Left ventricle myocardium inferior (tissue), 1 donor: ENCODE measurements around the gene OTUD1. TPM values are rescaled to one million over a fixed set of nuclear protein-coding genes. Genes with fewer than 3 reads are reported as not detected.

Experiments
- DNase-seq: peaks from one replicate; pipeline ENCODE4 v3.0.0-alpha.2; 2020
- H3K27ac ChIP-seq: fragments of 200-600 bp; replicated peaks from 2 replicates; pipeline ENCODE4 v1.8.0; 2021
- H3K27me3 ChIP-seq: fragments of 200-600 bp; 2 replicates; pipeline ENCODE4 v1.8.0; 2021; ENCODE audit warnings: low read depth
- H3K36me3 ChIP-seq: fragments of 200-600 bp; 2 replicates; pipeline ENCODE4 v1.8.0; 2021
- H3K4me1 ChIP-seq: fragments of 200-600 bp; 2 replicates; pipeline ENCODE4 v1.8.0; 2021
- H3K4me3 ChIP-seq: fragments of 200-600 bp; 2 replicates; pipeline ENCODE4 v1.8.0; 2021; ENCODE audit warnings: mild to moderate bottlenecking, moderate library complexity
- H3K9me3 ChIP-seq: fragments of 200-600 bp; replicated peaks from 2 replicates; pipeline ENCODE4 v1.8.0; 2021
- CTCF ChIP-seq: fragments of 200-600 bp; IDR thresholded peaks from 2 replicates; pipeline ENCODE4 v1.8.0; 2021; ENCODE audit warnings: antibody characterized with exemption, mild to moderate bottlenecking, borderline replicate concordance
- intact Hi-C: fragments of 100-400 bp; cut with micrococcal nuclease; formaldehyde crosslinking; loops from one replicate; pipeline ENCODE4 v1.11.0; 2022
- total RNA-seq: library from RNA; stranded (reverse); fragmentation: NEBNext Ultra II Directional; extraction: Animal tissue kit (Norgen Biotek cat#: 25700); gene quantifications from one replicate; pipeline ENCODE4 v1.2.1, GENCODE V29; 2021
- donor health status: DM: no; HTN: yes; CAD: no; lungs with severe emphysema.

OTUD1 gene
- total RNA-seq, 1 donor from 2014 or later: 19.5 TPM

GRCh38 chr10:23406409-23406808, 32.5 kb upstream of the OTUD1 start:
- Histone ChIP-seq H3K27ac (no peak overlapping the region), H3K36me3 (no peaks in the 10 kb centered on the region), H3K4me3 (no peak overlapping the region), H3K27me3 (no peaks in the 10 kb centered on the region), H3K9me3 (no peaks in the 10 kb centered on the region), H3K4me1 (peaks cover 28% of the 10 kb centered on the region)
- DNase-seq: no peak
- TF ChIP-seq CTCF: no peak
- intact Hi-C loops: no loop called here

- no peak for DNase-seq
- Histone ChIP-seq H3K9me3 (no peaks in the 10 kb centered on the region), H3K27ac (no peak overlapping the region), H3K36me3 (no peaks in the 10 kb centered on the region), H3K4me3 (no peak overlapping the region), H3K4me1 (peaks cover 18% of the 10 kb centered on the region), H3K27me3 (no peaks in the 10 kb centered on the region)
- intact Hi-C loops: no loop called here
- no peak for TF ChIP-seq CTCF
Observed at GRCh38 chr10:23408330-23408976, 30.4 kb upstream of the OTUD1 start.

- H3K36me3 ChIP-seq: no peaks in the 10 kb centered on the region
- no peak for DNase-seq
- no peaks in the 10 kb centered on the region for H3K9me3 ChIP-seq
- H3K4me1 ChIP-seq: no peaks in the 10 kb centered on the region
- H3K27ac ChIP-seq: no peak overlapping the region
- TF ChIP-seq CTCF: no peak
- no peaks in the 10 kb centered on the region for H3K27me3 ChIP-seq
- H3K4me3 ChIP-seq: no peak overlapping the region
- intact Hi-C loops: no loop called here
Observed at GRCh38 chr10:23412223-23412622, 26.7 kb upstream of the OTUD1 start.

- TF ChIP-seq CTCF: no peak
- intact Hi-C loops: no loop called here
- H3K27ac ChIP-seq: no peak overlapping the region
Observed at GRCh38 chr10:23413629-23414089, 25.2 kb upstream of the OTUD1 start.

DNA sequence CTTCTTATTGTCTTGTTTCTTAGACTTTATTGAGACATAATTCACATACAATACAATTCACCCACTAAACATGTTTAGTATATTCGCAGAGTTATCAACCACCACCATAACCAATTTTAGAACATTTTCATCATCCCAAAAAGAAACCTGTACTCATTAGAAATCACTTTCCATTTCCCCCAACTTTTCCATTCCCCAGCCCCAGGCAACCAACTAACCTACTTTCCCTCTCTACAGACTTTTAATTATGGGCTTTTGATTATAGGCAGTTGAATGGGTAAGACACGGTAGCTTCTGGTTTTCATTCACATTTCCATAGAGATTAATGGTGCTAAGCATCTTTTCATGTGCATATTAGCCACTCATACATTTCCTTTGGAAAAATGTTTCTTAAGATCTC, 24.2 kb upstream of the OTUD1 start:
- DNase-seq: no peak
- TF ChIP-seq CTCF: no peak
- Histone ChIP-seq H3K4me3 (no peak overlapping the region), H3K9me3 (no peaks in the 10 kb centered on the region), H3K27ac (no peak overlapping the region), H3K27me3 (no peaks in the 10 kb centered on the region), H3K36me3 (no peaks in the 10 kb centered on the region), H3K4me1 (no peaks in the 10 kb centered on the region)
- intact Hi-C loops: no loop called here

More at GRCh38 chr10:23413629-23414089, 25.2 kb upstream of the OTUD1 start:
- H3K4me1 ChIP-seq: no peaks in the 10 kb centered on the region
- no peak for DNase-seq
- no peaks in the 10 kb centered on the region for H3K9me3 ChIP-seq
- H3K27me3 ChIP-seq: no peaks in the 10 kb centered on the region
- H3K36me3 ChIP-seq: no peaks in the 10 kb centered on the region
- H3K4me3 ChIP-seq: no peak overlapping the region
